Loucy (cell line): ENCODE data around the gene RINT1.

ENCODE experiments used
- H2AFZ ChIP-seq: fragments of 200-600 bp; sonication (generic); 2 replicates; pipeline ENCODE4 v1.6.0; 2016; ENCODE audit warnings: antibody characterized with exemption, mild to moderate bottlenecking, low read length, moderate library complexity
- H3F3A ChIP-seq: fragments of 200-600 bp; 2 replicates; pipeline ENCODE4 v1.6.0; 2016; ENCODE audit warnings: antibody characterized with exemption, low read depth, mild to moderate bottlenecking
- H3K27me3 ChIP-seq: fragments of 200-600 bp; sonication (generic); 2 replicates; pipeline ENCODE4 v1.6.1; 2014; ENCODE audit warnings: low read length, mild to moderate bottlenecking; ENCODE audit not compliant: insufficient read depth, poor library complexity, severe bottlenecking
- H3K36me3 ChIP-seq: fragments of 200-600 bp; sonication (generic); 2 replicates; pipeline ENCODE4 v1.6.1; 2016; ENCODE audit warnings: low read length; ENCODE audit not compliant: insufficient read depth
- H3K4me1 ChIP-seq: fragments of 200-600 bp; sonication (generic); 2 replicates; pipeline ENCODE4 v1.5.1; 2014; ENCODE audit warnings: low read length, mild to moderate bottlenecking; ENCODE audit not compliant: insufficient read depth, poor library complexity, severe bottlenecking
- H3K4me2 ChIP-seq: fragments of 200-600 bp; sonication (generic); 2 replicates; pipeline ENCODE4 v1.6.0; 2014; ENCODE audit warnings: antibody characterized with exemption, low read length, low read depth, mild to moderate bottlenecking; ENCODE audit not compliant: poor library complexity, severe bottlenecking
- H3K4me3 ChIP-seq: fragments of 200-600 bp; sonication (generic); 2 replicates; pipeline ENCODE4 v1.5.1; 2014; ENCODE audit warnings: low read length, mild to moderate bottlenecking, mixed read lengths; ENCODE audit not compliant: poor library complexity, severe bottlenecking
- H3K79me2 ChIP-seq: fragments of 200-600 bp; sonication (generic); 2 replicates; pipeline ENCODE4 v1.6.1; 2014; ENCODE audit warnings: low read length; ENCODE audit not compliant: insufficient read depth
- H3K9ac ChIP-seq: fragments of 200-600 bp; sonication (generic); 2 replicates; pipeline ENCODE4 v1.6.0; 2014; ENCODE audit warnings: mild to moderate bottlenecking, low read depth, low read length, moderate library complexity; ENCODE audit not compliant: poor library complexity, severe bottlenecking
- H3K9me2 ChIP-seq: fragments of 200-600 bp; sonication (generic); replicated peaks from 2 replicates; pipeline ENCODE4 v1.6.1; 2016; ENCODE audit warnings: low read depth, low read length, mixed read lengths
- H3K9me3 ChIP-seq: fragments of 200-600 bp; sonication (generic); 2 replicates; pipeline ENCODE4 v1.6.1; 2014; ENCODE audit warnings: mild to moderate bottlenecking, antibody characterized with exemption, low read length, low read depth; ENCODE audit not compliant: insufficient read depth
- H4K20me1 ChIP-seq: fragments of 200-600 bp; sonication (generic); 2 replicates; pipeline ENCODE4 v1.6.0; 2014; ENCODE audit warnings: antibody characterized with exemption, low read length, mild to moderate bottlenecking; ENCODE audit not compliant: insufficient read depth, poor library complexity, severe bottlenecking
- CTCF ChIP-seq: fragments of 200-600 bp; sonication (generic); conservative IDR thresholded peaks from 2 replicates; pipeline ENCODE4 v1.5.1; 2014; ENCODE audit warnings: mild to moderate bottlenecking, antibody characterized with exemption, low read length
- EZH2phosphoT487 ChIP-seq: fragments of 200-600 bp; IDR thresholded peaks from 2 replicates; pipeline ENCODE4 v1.6.1; 2018; ENCODE audit warnings: antibody characterized with exemption, mild to moderate bottlenecking, moderate library complexity, borderline replicate concordance

Gene RINT1

DNA sequence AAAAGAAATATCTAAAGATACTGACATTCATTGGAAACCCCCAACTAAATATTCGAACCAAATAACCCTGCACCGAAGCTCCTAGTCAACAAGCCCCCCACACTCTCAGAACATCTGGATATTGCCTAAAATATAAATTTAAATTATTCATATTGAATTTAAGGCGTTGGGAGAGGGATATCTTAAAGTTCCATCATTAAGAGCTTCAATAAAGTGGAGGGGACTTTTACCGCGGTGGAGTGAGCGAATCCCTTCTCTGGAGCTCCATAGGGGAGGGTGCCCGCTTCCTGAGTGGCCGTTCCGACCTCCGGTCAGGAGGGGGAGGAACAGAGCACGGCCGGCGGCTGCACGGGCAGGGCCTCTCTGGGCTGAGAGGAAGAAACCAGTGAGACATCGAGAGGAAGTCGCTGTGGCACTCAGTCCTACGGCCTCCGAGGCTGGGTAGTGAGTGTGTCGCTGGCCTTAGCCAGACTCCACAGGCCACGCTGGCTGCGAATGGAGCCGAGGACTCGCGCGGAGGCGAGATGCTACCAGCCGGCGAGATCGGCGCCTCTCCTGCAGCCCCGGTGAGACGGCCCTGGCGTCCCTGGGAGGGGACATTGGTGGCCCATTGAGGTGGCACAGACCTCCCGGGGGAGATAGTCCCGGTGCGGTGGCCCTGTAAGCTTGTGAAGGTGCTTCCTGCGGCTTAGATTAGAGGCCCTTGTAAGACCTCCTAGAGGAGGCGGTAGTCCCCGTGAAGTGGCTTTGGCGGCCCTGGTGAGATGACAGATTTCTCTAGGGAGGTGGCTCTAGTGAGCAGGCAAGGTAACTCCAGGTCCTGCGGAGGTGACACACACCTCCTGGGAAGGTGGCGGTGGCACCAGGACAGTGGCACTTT is at the start of gene RINT1:
RINT1 (plus strand) TSS at position 410 of the 880 bp plus-strand sequence; CDS start at position 525, 115 bp downstream.
- no peak for TF ChIP-seq EZH2phosphoT487
- peak; percentile 74 for TF ChIP-seq CTCF
- Histone ChIP-seq H3K4me1 (peaks cover 24% of the 10 kb centered on the region), H2AFZ (peak within 1 kb of the TSS; percentile 88), H3F3A (no peaks in the 10 kb centered on the region), H3K9me2 (no peaks in the 10 kb centered on the region), H3K9ac (peak within 1 kb of the TSS; percentile 82), H3K27me3 (no peaks in the 10 kb centered on the region), H3K4me3 (peak within 1 kb of the TSS; percentile 92), H3K79me2 (peaks cover 31% of the 10 kb centered on the region), H3K36me3 (no peaks in the 10 kb centered on the region), H3K4me2 (peak within 1 kb of the TSS; percentile 83), H4K20me1 (peaks cover 11% of the 10 kb centered on the region), H3K9me3 (no peaks in the 10 kb centered on the region)

- Histone ChIP-seq H3K36me3 (no peaks in the 10 kb centered on the region; the same call in 1 of the 2 replicates), H2AFZ (no peak overlapping the region), H3K4me1 (no peaks in the 10 kb centered on the region), H3K4me2 (no peak overlapping the region), H4K20me1 (no peaks in the 10 kb centered on the region), H3K79me2 (no peaks in the 10 kb centered on the region), H3K4me3 (no peak overlapping the region), H3F3A (no peaks in the 10 kb centered on the region), H3K9me3 (no peaks in the 10 kb centered on the region), H3K9me2 (no peaks in the 10 kb centered on the region), H3K27me3 (no peaks in the 10 kb centered on the region), H3K9ac (no peak overlapping the region)
- peak; percentile 62 for TF ChIP-seq CTCF
- no peak for TF ChIP-seq EZH2phosphoT487
Observed at GRCh38 chr7:105487579-105488571, 44.1 kb upstream of the RINT1 start.

- H2AFZ ChIP-seq, result no peak overlapping the region
- H3K4me3 ChIP-seq, result no peak overlapping the region
- H3F3A ChIP-seq, result no peaks in the 10 kb centered on the region
- H3K79me2 ChIP-seq, result no peaks in the 10 kb centered on the region
- TF ChIP-seq EZH2phosphoT487, result no peak
- no peak for TF ChIP-seq CTCF
- no peak overlapping the region for H3K9ac ChIP-seq
- H4K20me1 ChIP-seq, result no peaks in the 10 kb centered on the region
- H3K9me2 ChIP-seq, result no peaks in the 10 kb centered on the region
- H3K9me3 ChIP-seq, result no peaks in the 10 kb centered on the region
- no peaks in the 10 kb centered on the region for H3K4me1 ChIP-seq
- H3K36me3 ChIP-seq, result no peaks in the 10 kb centered on the region; the same call in 1 of the 2 replicates
- no peak overlapping the region for H3K4me2 ChIP-seq
- H3K27me3 ChIP-seq, result no peaks in the 10 kb centered on the region
Observed at GRCh38 chr7:105489409-105489808, 42.6 kb upstream of the RINT1 start.
